ENCODE results near the gene COPZ1. TPM values are rescaled to one million over a fixed set of nuclear protein-coding genes. Genes with fewer than 3 reads are reported as not detected.

Gene COPZ1
- 188 TPM for polyA plus RNA-seq (2013, experiment 1 of 2)
- 183 TPM for polyA plus RNA-seq (2013, experiment 2 of 2)

DNA sequence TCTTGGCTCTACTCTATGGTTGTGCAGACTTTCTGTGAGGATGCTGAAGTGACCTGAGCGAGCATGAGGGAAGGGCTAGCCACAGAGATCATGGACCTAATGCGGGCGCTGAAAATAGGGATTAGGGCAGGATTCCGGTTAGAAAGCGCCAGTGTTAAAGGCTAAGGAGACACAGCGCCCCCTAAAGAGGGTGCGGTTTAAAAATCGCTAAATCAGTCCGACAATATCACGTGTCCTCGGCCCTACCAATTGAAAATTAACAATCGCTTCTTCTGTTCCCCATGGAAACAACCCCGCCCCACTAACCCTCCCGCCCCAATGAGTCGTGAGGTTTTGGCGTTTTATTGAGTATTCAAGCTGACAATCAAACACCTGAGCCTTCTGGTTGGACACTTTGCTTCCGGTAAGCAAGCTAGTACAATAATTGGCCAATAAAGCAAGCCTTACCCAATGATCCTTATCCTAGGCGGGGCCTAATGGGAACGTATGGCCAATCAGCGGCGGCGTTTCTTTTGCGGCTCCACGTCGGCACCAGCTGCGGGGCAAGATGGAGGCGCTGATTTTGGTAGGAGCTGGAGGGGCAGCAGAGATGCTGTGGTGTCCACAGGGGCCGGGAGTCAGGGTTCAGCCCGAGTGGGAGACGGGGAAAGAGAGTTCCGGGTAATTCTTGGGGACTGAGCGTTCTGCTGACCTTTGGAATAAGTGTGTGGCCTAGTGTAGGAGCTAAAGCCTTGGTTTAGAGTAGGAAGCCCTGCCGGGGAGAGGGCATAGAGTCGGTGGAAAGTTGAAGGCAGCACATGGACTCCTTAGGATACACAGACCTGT lies at the start of gene COPZ1:
COPZ1 (plus strand) TSS at position 515 of the 825 bp plus-strand sequence; CDS start at position 548, 33 bp downstream.
- Histone ChIP-seq H3K4me3 (ENCODE audit: low read length in 2 of 2) (peak within 1 kb of the TSS; percentile 67 to 85), H2AFZ (ENCODE audit: low read length) (peak within 1 kb of the TSS; percentile 90), H4K8ac (ENCODE audit: low read depth, low read length) (no peak within 1 kb of the TSS), H2BK5ac (ENCODE audit: low read length) (no peak within 1 kb of the TSS), H3K79me1 (ENCODE audit: low read depth, low read length) (peaks cover 2% of the 10 kb centered on the region), H3K14ac (ENCODE audit: low read length) (no peak within 1 kb of the TSS), H2BK12ac (ENCODE audit: low read length) (no peak within 1 kb of the TSS), H3K9ac (ENCODE audit: low read depth, low read length, poor library complexity) (peak within 1 kb of the TSS; percentile 56), H3K27me3 (ENCODE audit: control insufficient read depth in 3 of 3, insufficient read depth in 3 of 3, low read depth in 1 of 3, low read length in 3 of 3) (no peaks in the 10 kb centered on the region), H2AK5ac (ENCODE audit: low read depth, low read length) (no peak within 1 kb of the TSS), H2BK15ac (ENCODE audit: low read length) (peak within 1 kb of the TSS; percentile 1), H2BK120ac (ENCODE audit: low read depth, low read length) (peak within 1 kb of the TSS; percentile 2), H3K9me3 (replicated peaks in 1 of 2; ENCODE audit: control insufficient read depth in 2 of 2, insufficient read depth in 1 of 2, low read depth in 1 of 2, low read length in 2 of 2) (no peaks in the 10 kb centered on the region), H4K91ac (ENCODE audit: low read depth, low read length, poor library complexity) (no peak within 1 kb of the TSS), H3K27ac (replicated peaks; ENCODE audit: low read length) (peak within 1 kb of the TSS; percentile 47), H3K4me1 (ENCODE audit: control insufficient read depth in 2 of 2, insufficient read depth in 1 of 2, low read depth in 1 of 2, low read length in 2 of 2) (peaks cover 0 to 3% of the 10 kb centered on the region in 2 donors), H3K18ac (ENCODE audit: low read length) (peak within 1 kb of the TSS; percentile 80), H3K4ac (ENCODE audit: low read length) (no peak within 1 kb of the TSS), H3K36me3 (replicated peaks in 1 of 2; ENCODE audit: control insufficient read depth in 2 of 2, insufficient read depth in 2 of 2, low read length in 2 of 2) (peaks cover 0 to 14% of the 10 kb centered on the region in 2 donors), H3K23ac (ENCODE audit: low read depth, low read length, poor library complexity) (no peak within 1 kb of the TSS), H3K4me2 (ENCODE audit: insufficient read depth, low read length, poor library complexity, severe bottlenecking) (peak within 1 kb of the TSS; percentile 65)
- peak; percentile 99 for DNase-seq (ENCODE audit: low spot score)
- WGBS, 2 donors (ENCODE audit: extremely low coverage in 2 of 2, insufficient read length in 2 of 2, insufficient replicate concordance in 1 of 2), result no CpG with 5 or more reads among the region's 34 CpGs

DNA sequence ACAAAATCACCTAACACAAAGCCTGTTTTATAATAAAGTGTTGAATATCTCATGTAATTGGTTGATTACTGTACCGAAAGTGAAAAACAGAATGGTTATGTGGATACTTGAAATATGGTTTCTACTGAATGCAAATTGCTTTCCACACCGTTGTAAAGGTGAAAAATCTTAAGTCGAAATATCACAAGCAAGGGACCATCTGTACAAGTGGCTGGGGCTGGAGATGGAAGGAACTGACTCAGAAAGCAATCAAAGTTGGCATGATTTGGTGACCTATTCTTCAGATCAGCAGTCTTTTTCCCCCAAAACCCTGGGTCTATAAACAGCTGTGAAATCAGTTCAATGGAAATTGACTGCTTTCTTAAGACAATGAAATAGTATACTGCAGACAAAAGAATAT lies 48.6 kb upstream of the COPZ1 start:
- Histone ChIP-seq H2AK5ac (ENCODE audit: low read depth, low read length) (no peak overlapping the region), H3K9me3 (replicated peaks in 1 of 2; ENCODE audit: control insufficient read depth in 2 of 2, insufficient read depth in 1 of 2, low read depth in 1 of 2, low read length in 2 of 2) (no peaks in the 10 kb centered on the region), H3K14ac (ENCODE audit: low read length) (no peak overlapping the region), H3K9ac (ENCODE audit: low read depth, low read length, poor library complexity) (no peak overlapping the region), H3K4ac (ENCODE audit: low read length) (no peak overlapping the region), H3K23ac (ENCODE audit: low read depth, low read length, poor library complexity) (no peak overlapping the region), H2AFZ (ENCODE audit: low read length) (no peak overlapping the region), H3K18ac (ENCODE audit: low read length) (no peak overlapping the region), H3K79me1 (ENCODE audit: low read depth, low read length) (no peaks in the 10 kb centered on the region), H3K4me1 (ENCODE audit: control insufficient read depth in 2 of 2, insufficient read depth in 1 of 2, low read depth in 1 of 2, low read length in 2 of 2) (peaks cover 5 to 6% of the 10 kb centered on the region in 2 donors), H2BK5ac (ENCODE audit: low read length) (no peak overlapping the region), H4K8ac (ENCODE audit: low read depth, low read length) (no peak overlapping the region), H3K4me3 (ENCODE audit: low read length in 2 of 2) (no peak overlapping the region), H2BK15ac (ENCODE audit: low read length) (no peak overlapping the region), H2BK12ac (ENCODE audit: low read length) (no peak overlapping the region), H3K4me2 (ENCODE audit: insufficient read depth, low read length, poor library complexity, severe bottlenecking) (no peak overlapping the region), H2BK120ac (ENCODE audit: low read depth, low read length) (no peak overlapping the region), H3K36me3 (replicated peaks in 1 of 2; ENCODE audit: control insufficient read depth in 2 of 2, insufficient read depth in 2 of 2, low read length in 2 of 2) (peaks cover 7 to 70% of the 10 kb centered on the region in 2 donors), H3K27me3 (ENCODE audit: control insufficient read depth in 3 of 3, insufficient read depth in 3 of 3, low read depth in 1 of 3, low read length in 3 of 3) (no peaks in the 10 kb centered on the region), H4K91ac (ENCODE audit: low read depth, low read length, poor library complexity) (no peak overlapping the region), H3K27ac (replicated peaks; ENCODE audit: low read length) (no peak overlapping the region)
- WGBS, 2 donors (ENCODE audit: extremely low coverage in 2 of 2, insufficient read length in 2 of 2, insufficient replicate concordance in 1 of 2), result no CpG with 5 or more reads among the region's 3 CpGs
- no peak for DNase-seq (ENCODE audit: low spot score)

DNA sequence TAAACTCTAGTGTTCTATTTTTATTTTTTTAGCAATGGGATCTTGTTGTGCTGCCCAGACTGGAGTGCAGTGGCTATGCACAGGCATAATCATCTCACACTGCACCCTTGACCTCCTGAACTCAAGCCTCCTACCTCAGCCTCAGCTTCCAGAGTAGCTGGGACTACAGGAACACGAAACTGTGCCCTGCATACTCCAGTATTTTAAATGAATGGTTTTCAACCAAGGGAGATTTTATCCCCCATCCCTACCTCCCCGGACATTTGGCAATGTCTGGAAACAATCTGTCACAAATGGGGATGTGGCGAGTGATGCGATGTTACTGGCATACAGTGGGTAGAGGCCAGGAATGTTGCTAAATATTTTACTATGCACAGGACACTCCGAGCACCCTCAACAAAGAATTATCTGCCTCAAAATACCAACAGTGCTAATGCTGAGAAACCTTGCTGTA lies 47.1 kb upstream of the COPZ1 start:
- Histone ChIP-seq H3K79me1 (ENCODE audit: low read depth, low read length) (no peaks in the 10 kb centered on the region), H3K23ac (ENCODE audit: low read depth, low read length, poor library complexity) (no peak overlapping the region), H4K8ac (ENCODE audit: low read depth, low read length) (no peak overlapping the region), H3K14ac (ENCODE audit: low read length) (no peak overlapping the region), H3K27me3 (ENCODE audit: control insufficient read depth in 3 of 3, insufficient read depth in 3 of 3, low read depth in 1 of 3, low read length in 3 of 3) (no peaks in the 10 kb centered on the region), H3K4me1 (ENCODE audit: control insufficient read depth in 2 of 2, insufficient read depth in 1 of 2, low read depth in 1 of 2, low read length in 2 of 2) (peaks cover 6 to 13% of the 10 kb centered on the region in 2 donors), H3K27ac (replicated peaks; ENCODE audit: low read length) (no peak overlapping the region), H2BK5ac (ENCODE audit: low read length) (no peak overlapping the region), H2BK15ac (ENCODE audit: low read length) (no peak overlapping the region), H4K91ac (ENCODE audit: low read depth, low read length, poor library complexity) (no peak overlapping the region), H3K4me3 (ENCODE audit: low read length in 2 of 2) (peak overlapping the region; percentile 40 to 81), H3K4me2 (ENCODE audit: insufficient read depth, low read length, poor library complexity, severe bottlenecking) (peak overlapping the region; percentile 26), H2AFZ (ENCODE audit: low read length) (no peak overlapping the region), H3K9ac (ENCODE audit: low read depth, low read length, poor library complexity) (no peak overlapping the region), H2AK5ac (ENCODE audit: low read depth, low read length) (no peak overlapping the region), H3K4ac (ENCODE audit: low read length) (no peak overlapping the region), H3K9me3 (replicated peaks in 1 of 2; ENCODE audit: control insufficient read depth in 2 of 2, insufficient read depth in 1 of 2, low read depth in 1 of 2, low read length in 2 of 2) (no peaks in the 10 kb centered on the region), H3K18ac (ENCODE audit: low read length) (no peak overlapping the region), H2BK12ac (ENCODE audit: low read length) (no peak overlapping the region), H3K36me3 (replicated peaks in 1 of 2; ENCODE audit: control insufficient read depth in 2 of 2, insufficient read depth in 2 of 2, low read length in 2 of 2) (peaks cover 16 to 70% of the 10 kb centered on the region in 2 donors), H2BK120ac (ENCODE audit: low read depth, low read length) (no peak overlapping the region)
- no CpG with 5 or more reads among the region's 5 CpGs for WGBS, 2 donors (ENCODE audit: extremely low coverage in 2 of 2, insufficient read length in 2 of 2, insufficient replicate concordance in 1 of 2)
- no peak for DNase-seq (ENCODE audit: low spot score)

- Histone ChIP-seq H4K91ac (ENCODE audit: low read depth, low read length, poor library complexity) (no peak overlapping the region), H3K36me3 (replicated peaks in 1 of 2; ENCODE audit: control insufficient read depth in 2 of 2, insufficient read depth in 2 of 2, low read length in 2 of 2) (peaks cover 24 to 70% of the 10 kb centered on the region in 2 donors), H2BK5ac (ENCODE audit: low read length) (peak overlapping the region; percentile 33), H3K9me3 (replicated peaks in 1 of 2; ENCODE audit: control insufficient read depth in 2 of 2, insufficient read depth in 1 of 2, low read depth in 1 of 2, low read length in 2 of 2) (no peaks in the 10 kb centered on the region), H3K4ac (ENCODE audit: low read length) (no peak overlapping the region), H3K27me3 (ENCODE audit: control insufficient read depth in 3 of 3, insufficient read depth in 3 of 3, low read depth in 1 of 3, low read length in 3 of 3) (no peaks in the 10 kb centered on the region), H3K4me1 (ENCODE audit: control insufficient read depth in 2 of 2, insufficient read depth in 1 of 2, low read depth in 1 of 2, low read length in 2 of 2) (peaks cover 9 to 27% of the 10 kb centered on the region in 2 donors), H3K4me3 (ENCODE audit: low read length in 2 of 2) (peak overlapping the region; percentile 81 to 94), H3K23ac (ENCODE audit: low read depth, low read length, poor library complexity) (peak overlapping the region; percentile 29), H3K9ac (ENCODE audit: low read depth, low read length, poor library complexity) (peak overlapping the region; percentile 71), H3K79me1 (ENCODE audit: low read depth, low read length) (no peaks in the 10 kb centered on the region), H2AFZ (ENCODE audit: low read length) (no peak overlapping the region), H4K8ac (ENCODE audit: low read depth, low read length) (no peak overlapping the region), H3K4me2 (ENCODE audit: insufficient read depth, low read length, poor library complexity, severe bottlenecking) (peak overlapping the region; percentile 61), H2AK5ac (ENCODE audit: low read depth, low read length) (no peak overlapping the region), H2BK120ac (ENCODE audit: low read depth, low read length) (no peak overlapping the region), H3K18ac (ENCODE audit: low read length) (peak overlapping the region; percentile 76), H3K27ac (replicated peaks; ENCODE audit: low read length) (peak overlapping the region; percentile 97), H2BK12ac (ENCODE audit: low read length) (no peak overlapping the region), H3K14ac (ENCODE audit: low read length) (no peak overlapping the region), H2BK15ac (ENCODE audit: low read length) (no peak overlapping the region)
- no peak for DNase-seq (ENCODE audit: low spot score)
- WGBS, 2 donors (ENCODE audit: extremely low coverage in 2 of 2, insufficient read length in 2 of 2, insufficient replicate concordance in 1 of 2), result no CpG with 5 or more reads among the region's 19 CpGs
Observed at GRCh38 chr12:54279227-54279631, 45.7 kb upstream of the COPZ1 start.

Data from neuronal stem cell (in vitro differentiated cells).